GM18873 (cell line): ENCODE measurements around the gene SERPINE3.

ENCODE experiments used
- ATAC-seq: cut with Tn5 transposase; IDR thresholded peaks from one replicate; pipeline ENCODE4 v1.9.1; 2021; ENCODE audit warnings: mild to moderate bottlenecking, moderate library complexity, moderate number of reproducible peaks; ENCODE audit not compliant: unreplicated experiment, low FRiP score

The SERPINE3 gene

GRCh38 chr13:51359352-51359751, 19.9 kb downstream of the SERPINE3 start:
- no peak for ATAC-seq

DNA sequence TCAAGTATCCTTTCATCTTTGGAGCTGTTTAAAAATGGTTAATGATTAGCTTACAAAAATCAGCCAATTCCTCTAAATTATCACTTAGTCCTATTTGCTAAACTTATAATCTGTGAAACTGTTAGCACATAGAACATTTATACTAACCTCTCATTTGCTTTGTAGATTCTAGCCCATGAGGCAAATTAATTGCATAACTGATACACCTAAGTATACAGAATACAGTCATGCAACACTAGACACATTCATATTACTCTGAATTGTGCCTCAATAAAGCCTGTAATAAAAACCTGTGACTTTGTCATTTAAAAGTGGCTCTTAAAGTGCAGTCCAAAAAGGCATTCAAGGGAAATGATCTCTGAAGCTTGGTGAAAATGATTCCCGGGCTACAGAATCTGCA, 21.0 kb downstream of the SERPINE3 start:
- ATAC-seq, result no peak

DNA sequence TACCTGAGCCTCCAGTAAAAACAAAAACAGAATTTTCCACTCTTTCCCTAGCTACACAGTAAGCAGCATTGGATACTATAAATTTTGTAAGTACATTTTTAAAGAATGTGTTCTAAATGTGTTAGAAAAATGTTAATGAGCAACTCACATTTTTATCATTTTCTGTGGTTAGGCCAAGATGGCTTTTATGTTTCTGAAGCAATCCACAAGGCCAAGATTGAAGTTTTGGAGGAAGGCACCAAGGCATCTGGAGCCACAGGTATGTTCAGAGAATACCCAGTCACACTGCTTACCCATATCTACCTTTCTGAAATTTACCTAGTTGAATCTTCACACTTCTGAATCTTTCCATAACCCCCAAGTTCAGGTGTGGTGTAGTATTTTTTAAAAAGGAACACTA, 21.6 kb downstream of the SERPINE3 start:
- no peak for ATAC-seq

DNA sequence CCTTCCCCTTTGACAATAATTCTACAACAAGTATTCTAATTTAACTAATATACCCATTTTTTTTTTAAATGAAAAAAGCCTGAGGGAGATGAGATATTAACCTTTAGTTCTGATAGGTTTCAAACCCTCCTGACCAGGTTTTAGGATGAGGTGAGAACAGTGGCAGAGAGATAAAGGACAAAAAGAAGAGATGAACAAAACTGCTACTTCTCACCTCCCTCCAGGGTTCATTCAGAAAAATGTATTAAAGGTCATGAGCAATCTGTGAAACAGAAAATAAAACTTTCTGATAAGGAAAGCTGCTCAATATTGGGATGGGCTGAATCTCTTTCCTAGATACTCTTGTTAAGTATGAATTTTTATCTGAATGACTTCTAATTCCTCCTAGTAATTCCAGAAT, 24.1 kb downstream of the SERPINE3 start:
- ATAC-seq, result no peak

- ATAC-seq, result no peak
These were observed 25.0 kb downstream of the SERPINE3 start for GRCh38 chr13:51364404-51365008.

GRCh38 chr13:51370116-51370515, 30.6 kb downstream of the SERPINE3 start:
- no peak for ATAC-seq

DNA sequence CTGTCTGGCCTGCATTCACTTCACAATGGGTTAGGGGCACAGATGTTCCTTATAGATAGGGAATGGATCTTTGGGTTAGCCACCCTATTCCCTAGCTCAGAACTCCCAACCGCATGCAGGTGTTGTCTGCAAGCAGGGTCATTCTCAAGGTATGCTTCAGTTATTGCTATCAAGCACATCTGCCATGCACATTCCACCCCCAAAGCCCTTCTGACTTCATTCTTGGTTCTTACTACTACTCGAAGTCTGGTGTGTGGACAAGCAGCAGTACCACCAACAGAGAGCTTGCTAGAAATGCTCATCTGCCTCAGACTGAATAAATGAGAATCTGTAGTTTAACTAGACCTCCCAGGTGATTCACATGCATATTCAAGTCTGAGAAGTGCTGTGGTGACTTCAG, 31.3 kb downstream of the SERPINE3 start:
- ATAC-seq, result no peak

- ATAC-seq, result no peak
These were observed 32.4 kb downstream of the SERPINE3 start for GRCh38 chr13:51371768-51372399.

- ATAC-seq, result no peak
These were observed 34.0 kb downstream of the SERPINE3 start for GRCh38 chr13:51373451-51373850.

- no peak for ATAC-seq
These were observed 40.8 kb downstream of the SERPINE3 start for GRCh38 chr13:51380269-51380668.

GRCh38 chr13:51385114-51385513, 45.6 kb downstream of the SERPINE3 start:
- no peak for ATAC-seq

DNA sequence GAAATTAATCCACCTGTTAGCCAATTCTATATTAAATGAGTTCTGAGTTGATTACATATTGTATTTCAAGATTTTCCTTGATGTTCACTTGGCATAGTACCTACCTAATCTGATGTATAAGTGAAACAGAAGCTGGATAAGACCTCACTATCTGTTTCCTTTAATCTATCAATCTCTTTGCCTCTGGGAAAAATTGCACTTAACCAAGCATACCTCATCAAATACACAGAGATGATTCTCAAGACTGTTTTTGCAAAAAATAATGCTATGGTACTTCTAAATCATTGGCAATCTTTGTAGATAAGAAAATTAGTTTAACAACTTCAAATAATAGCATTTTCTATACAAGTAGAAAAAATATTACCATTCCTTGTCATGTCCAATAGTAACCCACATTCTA, 55.2 kb downstream of the SERPINE3 start:
- no peak for ATAC-seq

DNA sequence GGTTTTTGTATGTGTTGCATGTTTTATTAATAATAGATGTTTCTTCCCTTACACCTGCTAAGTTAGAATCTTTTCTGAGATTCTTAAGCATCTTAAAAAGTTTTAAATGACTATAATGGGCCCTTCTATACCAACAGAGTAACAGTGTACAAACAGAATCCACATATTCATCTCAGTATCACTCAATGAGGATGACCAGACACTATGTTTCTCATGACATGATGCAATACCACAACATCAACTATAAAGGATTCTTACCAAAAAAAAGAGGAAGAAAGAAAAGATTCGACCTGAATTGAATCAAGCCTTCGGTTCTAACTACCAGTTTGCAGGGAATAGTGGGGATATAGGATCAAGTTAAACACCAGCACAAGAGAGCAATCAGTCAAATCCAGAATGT, 56.9 kb downstream of the SERPINE3 start:
- no peak for ATAC-seq

DNA sequence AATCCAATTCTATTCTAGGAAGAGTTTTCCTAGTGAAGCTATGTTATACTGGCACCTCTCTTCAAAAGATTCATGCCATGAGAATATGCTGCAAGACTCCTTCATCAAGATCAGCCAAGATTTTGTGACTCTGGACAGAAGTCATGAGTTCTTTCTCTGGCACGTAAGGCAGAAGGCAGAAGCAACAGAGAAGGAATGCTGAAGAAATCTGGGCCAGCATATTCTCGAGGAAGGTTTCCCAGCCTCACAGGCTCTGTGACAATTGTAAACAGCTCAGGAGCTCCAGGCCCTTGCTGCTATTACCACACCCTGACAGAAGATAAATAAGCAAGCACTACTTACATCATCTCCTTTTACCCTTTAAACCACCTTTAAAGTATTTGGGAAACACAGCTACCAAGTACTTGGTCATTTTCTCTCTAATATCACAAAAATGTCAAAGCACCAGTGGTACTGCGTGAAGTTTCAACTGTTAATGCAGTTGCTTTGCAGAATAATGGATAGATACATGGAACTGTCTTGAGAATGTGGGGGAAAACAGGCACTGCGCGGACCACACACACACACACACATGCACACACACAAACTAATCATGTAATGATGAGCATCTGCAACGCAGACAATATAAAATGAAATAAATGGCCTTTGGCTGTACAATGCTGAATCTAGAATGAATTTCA, 57.9 kb downstream of the SERPINE3 start:
- ATAC-seq, result no peak

GRCh38 chr13:51405176-51405575, 65.7 kb downstream of the SERPINE3 start:
- no peak for ATAC-seq

- ATAC-seq, result no peak
These were observed 72.9 kb downstream of the SERPINE3 start for GRCh38 chr13:51412431-51412830.
